Neuronal stem cell (in vitro differentiated cells): ENCODE data around the gene DNAJB13.

ENCODE experiments used
- DNase-seq: peaks from one replicate; pipeline ENCODE4 v3.0.0-alpha.2; 2013; ENCODE audit warnings: low spot score
- H2AFZ ChIP-seq: one replicate; pipeline ENCODE4 v1.6.1; 2013; ENCODE audit warnings: mild to moderate bottlenecking, low read length, inconsistent platforms
- H2AK5ac ChIP-seq: 2 replicates; pipeline ENCODE4 v1.6.1; 2013; ENCODE audit warnings: low read depth, mild to moderate bottlenecking, inconsistent platforms, low read length, moderate library complexity, mixed read lengths
- H2BK120ac ChIP-seq: 2 replicates; pipeline ENCODE4 v1.6.1; 2013; ENCODE audit warnings: low read depth, mild to moderate bottlenecking, inconsistent platforms, low read length, moderate library complexity, mixed read lengths
- H2BK12ac ChIP-seq: one replicate; pipeline ENCODE4 v1.6.1; 2013; ENCODE audit warnings: low read length, inconsistent platforms
- H2BK15ac ChIP-seq: 2 replicates; pipeline ENCODE4 v1.6.1; 2013; ENCODE audit warnings: mild to moderate bottlenecking, low read length, inconsistent platforms, mixed read lengths
- H2BK5ac ChIP-seq: one replicate; pipeline ENCODE4 v1.6.1; 2013; ENCODE audit warnings: inconsistent platforms, mild to moderate bottlenecking, low read length, moderate library complexity
- H3K14ac ChIP-seq: one replicate; pipeline ENCODE4 v1.6.1; 2013; ENCODE audit warnings: low read length, inconsistent platforms
- H3K18ac ChIP-seq: 2 replicates; pipeline ENCODE4 v1.6.1; 2013; ENCODE audit warnings: low read length, inconsistent platforms
- H3K23ac ChIP-seq: 2 replicates; pipeline ENCODE4 v1.6.1; 2013; ENCODE audit warnings: low read depth, mild to moderate bottlenecking, mixed read lengths, low read length, inconsistent platforms; ENCODE audit not compliant: poor library complexity
- H3K27ac ChIP-seq: replicated peaks from 3 replicates; pipeline ENCODE4 v1.5.1; 2013; ENCODE audit warnings: low read length, inconsistent platforms
- H3K27me3 ChIP-seq, 3 experiments: 2 replicates each; pipeline ENCODE4 v1.6.1; 2013; ENCODE audit warnings: low read length in 3 of 3, mild to moderate bottlenecking in 2 of 3, inconsistent platforms in 1 of 3, low read depth in 1 of 3, mixed read lengths in 1 of 3, moderate library complexity in 1 of 3; ENCODE audit not compliant: control insufficient read depth in 3 of 3, insufficient read depth in 3 of 3
- H3K36me3 ChIP-seq, 2 donors: replicated peaks in 1 of 2; 2 replicates each; pipeline ENCODE4 v1.6.1; 2013; ENCODE audit warnings: low read length in 2 of 2; ENCODE audit not compliant: control insufficient read depth in 2 of 2, insufficient read depth in 2 of 2
- H3K4ac ChIP-seq: 2 replicates; pipeline ENCODE4 v1.6.1; 2013; ENCODE audit warnings: inconsistent platforms, mild to moderate bottlenecking, low read length, moderate library complexity
- H3K4me1 ChIP-seq, 2 donors: 1 replicate in 1 of 2; 2 replicates in 1 of 2; pipeline ENCODE4 v1.6.1; 2013; ENCODE audit warnings: low read length in 2 of 2, low read depth in 1 of 2; ENCODE audit not compliant: control insufficient read depth in 2 of 2, insufficient read depth in 1 of 2
- H3K4me2 ChIP-seq: one replicate; pipeline ENCODE4 v1.6.1; 2013; ENCODE audit warnings: mild to moderate bottlenecking, low read length, inconsistent platforms; ENCODE audit not compliant: insufficient read depth, poor library complexity, severe bottlenecking
- H3K4me3 ChIP-seq, 2 donors: 2 replicates each; pipeline ENCODE4 v1.5.1; 2013; ENCODE audit warnings: low read length in 2 of 2, mild to moderate bottlenecking in 2 of 2, inconsistent platforms in 1 of 2, moderate library complexity in 1 of 2
- H3K79me1 ChIP-seq: one replicate; pipeline ENCODE4 v1.6.1; 2013; ENCODE audit warnings: low read depth, mild to moderate bottlenecking, inconsistent platforms, low read length, moderate library complexity
- H3K9ac ChIP-seq: one replicate; pipeline ENCODE4 v1.6.1; 2013; ENCODE audit warnings: mild to moderate bottlenecking, low read depth, low read length, inconsistent platforms; ENCODE audit not compliant: poor library complexity
- H3K9me3 ChIP-seq, 2 donors: replicated peaks in 1 of 2; 2 replicates each; pipeline versions ENCODE3 to v1.6.1; 2013; ENCODE audit warnings: low read length in 2 of 2, mild to moderate bottlenecking in 2 of 2, inconsistent platforms in 1 of 2, low read depth in 1 of 2, mixed read lengths in 1 of 2, moderate library complexity in 1 of 2; ENCODE audit not compliant: control insufficient read depth in 2 of 2, insufficient read depth in 1 of 2
- H4K8ac ChIP-seq: one replicate; pipeline ENCODE4 v1.6.1; 2013; ENCODE audit warnings: low read depth, mild to moderate bottlenecking, inconsistent platforms, low read length, moderate library complexity
- H4K91ac ChIP-seq: one replicate; pipeline ENCODE4 v1.6.1; 2013; ENCODE audit warnings: low read length, low read depth, mild to moderate bottlenecking, inconsistent platforms; ENCODE audit not compliant: poor library complexity
- WGBS, 2 donors: extraction: QIAGEN DNeasy Blood & Tissue Kit; methylation state at CpG; one replicate each; pipeline ENCODE4 v1.1.7; 2013; ENCODE audit warnings: missing lambda C conversion rate in 2 of 2, mixed read lengths in 1 of 2; ENCODE audit not compliant: insufficient read length in 2 of 2, insufficient replicate concordance in 1 of 2; ENCODE audit errors: extremely low coverage in 2 of 2; 5-methylcytosine and 5-hydroxymethylcytosine counted together

Gene DNAJB13

DNA sequence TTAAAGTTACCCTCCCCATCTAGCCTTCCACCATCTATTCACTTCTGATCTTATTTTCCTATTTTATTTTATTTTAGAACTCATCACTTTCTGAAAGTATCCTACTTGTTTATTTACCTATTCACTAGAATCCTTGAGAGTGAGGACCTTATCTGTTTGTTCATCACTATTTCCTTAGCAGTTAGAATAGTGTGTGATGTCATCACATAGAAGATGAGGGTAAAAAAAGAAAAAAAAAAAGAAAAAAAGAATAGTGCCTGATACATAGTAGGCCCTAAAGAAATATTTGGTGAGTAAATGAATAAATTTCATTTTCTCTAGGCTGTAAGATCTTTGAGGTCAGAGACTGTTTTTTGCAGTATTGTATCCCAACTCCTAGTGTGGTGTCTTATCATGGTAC, 37.4 kb upstream of the DNAJB13 start:
- no peak for DNase-seq
- no peak overlapping the region for H3K27ac ChIP-seq
- no peak overlapping the region for H3K18ac ChIP-seq
- H3K9me3 ChIP-seq: no peaks in the 10 kb centered on the region
- no peak overlapping the region for H3K9ac ChIP-seq
- no peak overlapping the region for H2AFZ ChIP-seq
- no peak overlapping the region for H3K23ac ChIP-seq
- H3K4me1 ChIP-seq: no peaks in the 10 kb centered on the region
- H3K14ac ChIP-seq: no peak overlapping the region
- H3K79me1 ChIP-seq: no peaks in the 10 kb centered on the region
- H2BK120ac ChIP-seq: no peak overlapping the region
- H2BK15ac ChIP-seq: no peak overlapping the region
- no peak overlapping the region for H2AK5ac ChIP-seq
- no peak overlapping the region for H2BK5ac ChIP-seq
- H4K91ac ChIP-seq: no peak overlapping the region
- no peaks in the 10 kb centered on the region for H3K27me3 ChIP-seq
- no peak overlapping the region for H2BK12ac ChIP-seq
- H4K8ac ChIP-seq: no peak overlapping the region
- H3K4me2 ChIP-seq: no peak overlapping the region
- H3K4me3 ChIP-seq: no peak overlapping the region
- H3K36me3 ChIP-seq: peaks cover 10 to 94% of the 10 kb centered on the region in 2 donors
- H3K4ac ChIP-seq: no peak overlapping the region

DNA sequence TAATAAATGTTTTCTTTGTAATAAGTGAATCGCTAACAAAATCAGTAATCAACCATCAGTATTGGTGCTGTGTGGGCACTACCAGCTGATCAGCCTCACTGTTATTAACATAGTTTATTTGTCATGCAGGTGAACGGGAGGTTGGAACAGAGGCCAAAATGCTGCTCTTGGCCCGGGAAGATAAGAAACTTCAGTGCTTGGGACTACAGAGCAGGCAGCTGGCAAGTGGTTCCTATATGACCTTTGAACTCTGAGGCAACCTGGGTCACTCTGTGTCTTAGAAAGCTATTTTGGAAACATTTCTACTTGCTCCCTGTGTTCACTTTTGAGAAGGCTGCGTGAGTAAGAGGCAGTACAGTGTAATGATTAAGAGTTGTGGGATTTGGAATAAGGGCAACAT, 36.5 kb upstream of the DNAJB13 start:
- Histone ChIP-seq H3K9me3 (no peaks in the 10 kb centered on the region), H4K8ac (no peak overlapping the region), H3K23ac (no peak overlapping the region), H2BK15ac (no peak overlapping the region), H2BK5ac (no peak overlapping the region), H3K4ac (no peak overlapping the region), H3K27ac (no peak overlapping the region), H3K79me1 (no peaks in the 10 kb centered on the region), H3K4me1 (no peaks in the 10 kb centered on the region), H2BK120ac (no peak overlapping the region), H3K9ac (no peak overlapping the region), H2AFZ (no peak overlapping the region), H2BK12ac (no peak overlapping the region), H3K4me3 (no peak overlapping the region), H3K4me2 (no peak overlapping the region), H3K36me3 (peaks cover 15 to 95% of the 10 kb centered on the region in 2 donors), H3K18ac (no peak overlapping the region), H3K14ac (no peak overlapping the region), H3K27me3 (no peaks in the 10 kb centered on the region), H2AK5ac (no peak overlapping the region), H4K91ac (no peak overlapping the region)
- DNase-seq: no peak
- no CpG with 5 or more reads among the region's 4 CpGs for WGBS, 2 donors

DNA sequence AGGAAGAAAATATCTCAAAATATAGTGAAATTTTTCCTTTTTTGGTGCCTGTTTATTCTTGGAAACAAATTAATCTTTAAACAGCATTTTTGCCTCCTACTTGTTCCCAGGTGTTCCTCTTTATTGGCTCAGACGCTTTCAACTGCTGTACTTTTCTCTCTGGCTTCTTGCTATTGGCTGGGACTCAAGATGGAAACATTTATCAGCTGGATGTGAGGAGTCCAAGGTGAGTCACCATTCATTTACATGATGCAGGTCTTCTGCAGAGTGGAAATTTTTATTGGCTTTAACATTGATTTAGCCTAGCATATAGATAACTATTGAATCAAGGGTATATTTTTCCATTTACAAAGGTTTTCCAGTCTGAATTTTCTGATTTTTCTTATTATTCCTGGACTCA, 34.4 kb upstream of the DNAJB13 start:
- no peak overlapping the region for H2BK12ac ChIP-seq
- H2AK5ac ChIP-seq: no peak overlapping the region
- no peak for DNase-seq
- H3K4me3 ChIP-seq: no peak overlapping the region
- no peaks in the 10 kb centered on the region for H3K4me1 ChIP-seq
- no peaks in the 10 kb centered on the region for H3K79me1 ChIP-seq
- H4K8ac ChIP-seq: no peak overlapping the region
- WGBS, 2 donors: no CpG with 5 or more reads among the region's 1 CpG
- no peak overlapping the region for H2BK120ac ChIP-seq
- no peak overlapping the region for H3K27ac ChIP-seq
- no peak overlapping the region for H3K14ac ChIP-seq
- no peak overlapping the region for H2BK15ac ChIP-seq
- no peak overlapping the region for H3K18ac ChIP-seq
- H2AFZ ChIP-seq: no peak overlapping the region
- no peaks in the 10 kb centered on the region for H3K27me3 ChIP-seq
- H3K9me3 ChIP-seq: no peaks in the 10 kb centered on the region
- no peak overlapping the region for H3K4ac ChIP-seq
- H3K9ac ChIP-seq: no peak overlapping the region
- no peak overlapping the region for H4K91ac ChIP-seq
- no peak overlapping the region for H3K23ac ChIP-seq
- no peak overlapping the region for H3K4me2 ChIP-seq
- no peak overlapping the region for H2BK5ac ChIP-seq
- H3K36me3 ChIP-seq: peaks cover 16 to 92% of the 10 kb centered on the region in 2 donors

DNA sequence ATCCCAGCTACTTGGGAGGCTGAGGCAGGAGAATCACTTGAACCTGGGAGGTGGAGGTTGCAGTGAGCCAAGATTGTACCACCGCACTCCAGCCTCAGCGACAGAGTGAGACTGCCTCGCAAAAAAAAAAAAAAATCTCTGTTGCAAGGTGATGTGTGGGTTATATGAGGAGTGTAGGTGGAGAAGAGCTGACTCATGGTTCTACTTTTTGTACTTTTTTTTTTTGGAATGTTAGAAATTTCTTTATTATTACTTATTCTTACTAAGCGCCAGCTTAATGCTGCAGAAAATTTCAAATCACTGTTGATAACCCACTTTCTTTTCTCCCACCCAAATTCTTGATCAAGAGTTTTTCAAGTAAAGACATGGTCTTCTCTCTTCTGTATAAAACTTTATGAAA, 29.6 kb upstream of the DNAJB13 start:
- H4K8ac ChIP-seq: no peak overlapping the region
- H3K79me1 ChIP-seq: no peaks in the 10 kb centered on the region
- no peak overlapping the region for H3K4ac ChIP-seq
- no peak overlapping the region for H2BK15ac ChIP-seq
- no peak overlapping the region for H3K27ac ChIP-seq
- H3K9me3 ChIP-seq: no peaks in the 10 kb centered on the region
- no peak overlapping the region for H3K4me3 ChIP-seq
- H2BK12ac ChIP-seq: no peak overlapping the region
- H3K9ac ChIP-seq: no peak overlapping the region
- H2BK5ac ChIP-seq: no peak overlapping the region
- no peak overlapping the region for H4K91ac ChIP-seq
- no peak overlapping the region for H2AFZ ChIP-seq
- no peaks in the 10 kb centered on the region for H3K4me1 ChIP-seq
- no peak overlapping the region for H3K23ac ChIP-seq
- WGBS, 2 donors: no CpG with 5 or more reads among the region's 4 CpGs
- H3K4me2 ChIP-seq: no peak overlapping the region
- H3K27me3 ChIP-seq: no peaks in the 10 kb centered on the region
- H2AK5ac ChIP-seq: no peak overlapping the region
- H3K36me3 ChIP-seq: peaks cover 20 to 81% of the 10 kb centered on the region in 2 donors
- H3K18ac ChIP-seq: no peak overlapping the region
- DNase-seq: no peak
- no peak overlapping the region for H2BK120ac ChIP-seq
- H3K14ac ChIP-seq: no peak overlapping the region
